GM12878 (cell line): Measurements from ENCODE around the gene SMIM44. TPM values are rescaled to one million over a fixed set of nuclear protein-coding genes. Genes with fewer than 3 reads are reported as not detected.

Experiments used
- BCL11A ChIP-seq: IDR thresholded peaks from 2 replicates; pipeline ENCODE4 v1.6.1; 2011; ENCODE audit warnings: low read depth, low read length
- BRCA1 ChIP-seq: IDR thresholded peaks from 2 replicates; pipeline ENCODE4 v1.6.1; 2011; ENCODE audit warnings: low read depth, low read length, improper control_type of control experiment
- DPF2 ChIP-seq: fragments of 450-650 bp; IDR thresholded peaks from 2 replicates; pipeline ENCODE4 v1.6.1; 2017; ENCODE audit warnings: mild to moderate bottlenecking
- ETV6 ChIP-seq, 2 experiments: fragments of 450-650 bp in 1 of 2; IDR thresholded peaks in 1 of 2; conservative IDR thresholded peaks in 1 of 2; 2 replicates each; pipeline ENCODE4 v1.6.1; 2014; ENCODE audit warnings: antibody characterized with exemption in 1 of 2, borderline replicate concordance in 1 of 2, low read depth in 1 of 2, mild to moderate bottlenecking in 1 of 2, moderate library complexity in 1 of 2
- EZH2 ChIP-seq: IDR thresholded peaks from 2 replicates; pipeline ENCODE4 v1.6.1; 2012; ENCODE audit warnings: low read depth, mild to moderate bottlenecking, control low read depth, inconsistent platforms, low read length, borderline replicate concordance; ENCODE audit not compliant: control insufficient read depth
- HCFC1 ChIP-seq: fragments of 150-350 bp; IDR thresholded peaks from 2 replicates; pipeline ENCODE4 v1.6.1; 2014; ENCODE audit warnings: low read length
- HDGF ChIP-seq: fragments of 450-650 bp; IDR thresholded peaks from 2 replicates; pipeline ENCODE4 v1.6.1; 2016; ENCODE audit warnings: antibody characterized with exemption
- JUND ChIP-seq: IDR thresholded peaks from 2 replicates; pipeline ENCODE4 v1.6.1; 2012; ENCODE audit warnings: low read depth, mild to moderate bottlenecking, low read length, improper control_type of control experiment, moderate library complexity
- NFXL1 ChIP-seq: fragments of 450-650 bp; IDR thresholded peaks from 2 replicates; pipeline ENCODE4 v1.6.1; 2017; ENCODE audit warnings: antibody characterized with exemption, mild to moderate bottlenecking, borderline replicate concordance
- NFYB ChIP-seq: IDR thresholded peaks from 2 replicates; pipeline ENCODE4 v1.6.1; 2011; ENCODE audit warnings: low read depth, mild to moderate bottlenecking, low read length, improper control_type of control experiment, moderate library complexity; ENCODE audit not compliant: insufficient read depth
- PML ChIP-seq: IDR thresholded peaks from 2 replicates; pipeline ENCODE4 v1.6.1; 2012; ENCODE audit warnings: low read length, inconsistent platforms
- POLR2AphosphoS2 ChIP-seq: IDR thresholded peaks from 2 replicates; pipeline ENCODE4 v1.6.1; 2011; ENCODE audit warnings: low read depth, mild to moderate bottlenecking, low read length, improper control_type of control experiment, moderate library complexity
- RELA ChIP-seq: fragments of 450-650 bp; IDR thresholded peaks from 2 replicates; pipeline ENCODE4 v1.8.0; 2014; ENCODE audit warnings: borderline replicate concordance; ENCODE audit not compliant: partially characterized antibody
- SIN3A ChIP-seq: IDR thresholded peaks from 2 replicates; pipeline ENCODE4 v1.6.1; 2012; ENCODE audit warnings: low read depth, low read length, improper control_type of control experiment
- TCF3 ChIP-seq: IDR thresholded peaks from 2 replicates; pipeline ENCODE4 v1.6.1; 2012; ENCODE audit warnings: low read depth, mild to moderate bottlenecking, low read length, borderline replicate concordance; ENCODE audit not compliant: insufficient read depth
- YBX1 ChIP-seq: fragments of 450-650 bp; IDR thresholded peaks from 2 replicates; pipeline ENCODE4 v1.6.1; 2016; ENCODE audit warnings: antibody characterized with exemption
- polyA plus RNA-seq, 11 experiments: library from polyadenylated mRNA; depleted of rRNA in 4 of 11; unstranded in 6 of 11; stranded (reverse) in 5 of 11; fragments of >200 nt; fragmentation: Nextera tagmentation in 4 of 11; fragmentation: Illumina TruSeq in 1 of 11; extraction: Ambion mirVana in 4 of 11; extraction: Trizol in 1 of 11; gene quantifications; 1 replicate in 1 of 11; 2 replicates in 10 of 11; pipeline versions ENCODE4 v1.2.1 to v1.2.3, GENCODE V29; 2011 to 2016; ENCODE audit warnings: inconsistent platforms in 2 of 11, missing spikeins in 2 of 11, low read depth in 1 of 11
- total RNA-seq, 4 experiments: library from RNA; depleted of rRNA in 3 of 4; stranded (reverse); fragments of >200 nt in 3 of 4; fragmentation: Illumina TruSeq in 1 of 4; extraction: Trizol in 1 of 4; gene quantifications; 2 replicates each; pipeline versions ENCODE4 v1.2.1 to v1.2.3, GENCODE V29; 2013 to 2021
- TF ChIP-seq, protein P1 (sequence below): fragments of 450-650 bp; IDR thresholded peaks from 2 replicates; pipeline ENCODE4 v1.6.1; 2017; ENCODE audit warnings: mild to moderate bottlenecking
- TF ChIP-seq, protein P2 (sequence below): fragments of 450-650 bp; IDR thresholded peaks from 2 replicates; pipeline ENCODE4 v1.6.1; 2016; ENCODE audit warnings: mild to moderate bottlenecking, moderate library complexity, borderline replicate concordance
- TF ChIP-seq, protein P3 (sequence below): IDR thresholded peaks from 2 replicates; pipeline ENCODE4 v1.6.1; 2012; ENCODE audit warnings: mild to moderate bottlenecking, low read depth, low read length

The SMIM44 gene
- total and polyA plus RNA-seq, 10 of the 15 experiments (the other 5 are each of a cell fraction or from before 2014, with no cell fraction given) = not detected

DNA sequence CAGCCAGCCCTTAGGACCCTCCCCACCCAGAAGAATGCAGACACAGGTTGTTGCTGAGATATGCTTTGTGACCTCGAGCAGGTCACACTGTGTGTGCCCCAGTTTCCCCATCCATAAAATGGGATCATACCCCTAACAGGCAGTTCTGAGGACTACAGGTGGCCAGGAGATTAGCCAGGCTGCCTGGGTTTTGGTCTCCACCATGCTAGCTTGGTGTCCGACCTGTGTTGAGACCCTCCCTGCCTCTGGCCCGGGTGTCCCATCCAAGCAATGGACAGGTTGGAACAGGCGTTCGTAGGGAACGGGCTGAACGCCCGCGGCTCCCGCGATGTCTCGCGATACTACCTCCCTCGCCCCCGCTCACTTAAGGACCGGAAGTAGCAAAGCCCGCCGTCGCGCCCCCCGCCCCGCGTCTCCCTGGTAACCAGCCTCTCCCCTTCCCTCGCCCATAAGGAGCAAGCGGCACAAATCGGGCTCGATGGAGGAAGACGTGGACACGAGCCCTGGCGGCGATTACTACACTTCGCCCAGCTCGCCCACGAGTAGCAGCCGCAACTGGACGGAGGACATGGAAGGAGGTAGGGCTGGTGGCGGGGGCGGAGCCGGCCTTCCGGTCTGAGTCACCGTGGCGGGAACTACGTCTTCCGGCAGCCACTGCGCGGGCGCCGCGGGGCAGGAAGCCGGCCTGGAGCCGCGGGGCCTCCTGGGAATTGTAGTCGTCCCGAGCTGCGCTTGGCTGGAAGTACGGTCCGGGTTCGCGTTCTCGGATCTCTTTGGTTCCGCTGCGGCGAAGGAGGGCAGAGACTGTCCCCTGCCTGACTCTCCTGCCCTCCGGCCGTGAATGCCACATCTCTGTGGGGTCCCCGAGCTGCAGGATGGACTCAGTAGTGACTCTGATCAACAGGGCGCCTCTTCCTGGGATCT, 48.3 kb downstream of the SMIM44 start (continued):
- TF ChIP-seq NFYB (no peak), NFXL1 (no peak), RELA (peak; percentile 44), EZH2 (no peak), POLR2AphosphoS2 (peak; percentile 79; the same call in 1 of the 2 replicates), HDGF (peak; percentile 90; the same call in 1 of the 2 replicates), YBX1 (no peak), JUND (0 out of 2 replicates have a peak, but pooled peaks have one; percentile 58), BRCA1 (peak; percentile 73), DPF2 (peak; percentile 77; the same call in 1 of the 2 replicates), SIN3A (peak; percentile 56; the same call in 1 of the 2 replicates), HCFC1 (peak; percentile 99), TCF3 (0 out of 2 replicates have a peak, but pooled peaks have one; percentile 31), ETV6 (conservative IDR thresholded peaks at IDR 0.05 in 1 of 2, IDR thresholded peaks at IDR 0.05 in 1 of 2; ENCODE audit: borderline replicate concordance in 1 of 2, low read depth in 1 of 2) (no peak), BCL11A (no peak), PML (peak; percentile 46; the same call in 1 of the 2 replicates)
- TF ChIP-seq, protein P1, sequence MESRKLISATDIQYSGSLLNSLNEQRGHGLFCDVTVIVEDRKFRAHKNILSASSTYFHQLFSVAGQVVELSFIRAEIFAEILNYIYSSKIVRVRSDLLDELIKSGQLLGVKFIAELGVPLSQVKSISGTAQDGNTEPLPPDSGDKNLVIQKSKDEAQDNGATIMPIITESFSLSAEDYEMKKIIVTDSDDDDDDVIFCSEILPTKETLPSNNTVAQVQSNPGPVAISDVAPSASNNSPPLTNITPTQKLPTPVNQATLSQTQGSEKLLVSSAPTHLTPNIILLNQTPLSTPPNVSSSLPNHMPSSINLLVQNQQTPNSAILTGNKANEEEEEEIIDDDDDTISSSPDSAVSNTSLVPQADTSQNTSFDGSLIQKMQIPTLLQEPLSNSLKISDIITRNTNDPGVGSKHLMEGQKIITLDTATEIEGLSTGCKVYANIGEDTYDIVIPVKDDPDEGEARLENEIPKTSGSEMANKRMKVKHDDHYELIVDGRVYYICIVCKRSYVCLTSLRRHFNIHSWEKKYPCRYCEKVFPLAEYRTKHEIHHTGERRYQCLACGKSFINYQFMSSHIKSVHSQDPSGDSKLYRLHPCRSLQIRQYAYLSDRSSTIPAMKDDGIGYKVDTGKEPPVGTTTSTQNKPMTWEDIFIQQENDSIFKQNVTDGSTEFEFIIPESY = no peak
- TF ChIP-seq, protein P2, sequence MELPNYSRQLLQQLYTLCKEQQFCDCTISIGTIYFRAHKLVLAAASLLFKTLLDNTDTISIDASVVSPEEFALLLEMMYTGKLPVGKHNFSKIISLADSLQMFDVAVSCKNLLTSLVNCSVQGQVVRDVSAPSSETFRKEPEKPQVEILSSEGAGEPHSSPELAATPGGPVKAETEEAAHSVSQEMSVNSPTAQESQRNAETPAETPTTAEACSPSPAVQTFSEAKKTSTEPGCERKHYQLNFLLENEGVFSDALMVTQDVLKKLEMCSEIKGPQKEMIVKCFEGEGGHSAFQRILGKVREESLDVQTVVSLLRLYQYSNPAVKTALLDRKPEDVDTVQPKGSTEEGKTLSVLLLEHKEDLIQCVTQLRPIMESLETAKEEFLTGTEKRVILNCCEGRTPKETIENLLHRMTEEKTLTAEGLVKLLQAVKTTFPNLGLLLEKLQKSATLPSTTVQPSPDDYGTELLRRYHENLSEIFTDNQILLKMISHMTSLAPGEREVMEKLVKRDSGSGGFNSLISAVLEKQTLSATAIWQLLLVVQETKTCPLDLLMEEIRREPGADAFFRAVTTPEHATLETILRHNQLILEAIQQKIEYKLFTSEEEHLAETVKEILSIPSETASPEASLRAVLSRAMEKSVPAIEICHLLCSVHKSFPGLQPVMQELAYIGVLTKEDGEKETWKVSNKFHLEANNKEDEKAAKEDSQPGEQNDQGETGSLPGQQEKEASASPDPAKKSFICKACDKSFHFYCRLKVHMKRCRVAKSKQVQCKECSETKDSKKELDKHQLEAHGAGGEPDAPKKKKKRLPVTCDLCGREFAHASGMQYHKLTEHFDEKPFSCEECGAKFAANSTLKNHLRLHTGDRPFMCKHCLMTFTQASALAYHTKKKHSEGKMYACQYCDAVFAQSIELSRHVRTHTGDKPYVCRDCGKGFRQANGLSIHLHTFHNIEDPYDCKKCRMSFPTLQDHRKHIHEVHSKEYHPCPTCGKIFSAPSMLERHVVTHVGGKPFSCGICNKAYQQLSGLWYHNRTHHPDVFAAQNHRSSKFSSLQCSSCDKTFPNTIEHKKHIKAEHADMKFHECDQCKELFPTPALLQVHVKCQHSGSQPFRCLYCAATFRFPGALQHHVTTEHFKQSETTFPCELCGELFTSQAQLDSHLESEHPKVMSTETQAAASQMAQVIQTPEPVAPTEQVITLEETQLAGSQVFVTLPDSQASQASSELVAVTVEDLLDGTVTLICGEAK = peak; percentile 98
- TF ChIP-seq, protein P3, sequence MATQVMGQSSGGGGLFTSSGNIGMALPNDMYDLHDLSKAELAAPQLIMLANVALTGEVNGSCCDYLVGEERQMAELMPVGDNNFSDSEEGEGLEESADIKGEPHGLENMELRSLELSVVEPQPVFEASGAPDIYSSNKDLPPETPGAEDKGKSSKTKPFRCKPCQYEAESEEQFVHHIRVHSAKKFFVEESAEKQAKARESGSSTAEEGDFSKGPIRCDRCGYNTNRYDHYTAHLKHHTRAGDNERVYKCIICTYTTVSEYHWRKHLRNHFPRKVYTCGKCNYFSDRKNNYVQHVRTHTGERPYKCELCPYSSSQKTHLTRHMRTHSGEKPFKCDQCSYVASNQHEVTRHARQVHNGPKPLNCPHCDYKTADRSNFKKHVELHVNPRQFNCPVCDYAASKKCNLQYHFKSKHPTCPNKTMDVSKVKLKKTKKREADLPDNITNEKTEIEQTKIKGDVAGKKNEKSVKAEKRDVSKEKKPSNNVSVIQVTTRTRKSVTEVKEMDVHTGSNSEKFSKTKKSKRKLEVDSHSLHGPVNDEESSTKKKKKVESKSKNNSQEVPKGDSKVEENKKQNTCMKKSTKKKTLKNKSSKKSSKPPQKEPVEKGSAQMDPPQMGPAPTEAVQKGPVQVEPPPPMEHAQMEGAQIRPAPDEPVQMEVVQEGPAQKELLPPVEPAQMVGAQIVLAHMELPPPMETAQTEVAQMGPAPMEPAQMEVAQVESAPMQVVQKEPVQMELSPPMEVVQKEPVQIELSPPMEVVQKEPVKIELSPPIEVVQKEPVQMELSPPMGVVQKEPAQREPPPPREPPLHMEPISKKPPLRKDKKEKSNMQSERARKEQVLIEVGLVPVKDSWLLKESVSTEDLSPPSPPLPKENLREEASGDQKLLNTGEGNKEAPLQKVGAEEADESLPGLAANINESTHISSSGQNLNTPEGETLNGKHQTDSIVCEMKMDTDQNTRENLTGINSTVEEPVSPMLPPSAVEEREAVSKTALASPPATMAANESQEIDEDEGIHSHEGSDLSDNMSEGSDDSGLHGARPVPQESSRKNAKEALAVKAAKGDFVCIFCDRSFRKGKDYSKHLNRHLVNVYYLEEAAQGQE = no peak
